HFF-Myc (cell line): ENCODE data around the gene MTR.
A peak's percentile ranks its signal among the peaks of the same experiment; 100 is the strongest.

Experiments
- DNase-seq: peaks from one replicate; pipeline ENCODE4 v3.0.0-alpha.2; 2011; ENCODE audit warnings: low read depth; ENCODE audit errors: extremely low read depth
- H3K4me3 ChIP-seq: replicated peaks from 2 replicates; pipeline ENCODE4 v1.5.1; 2011; ENCODE audit warnings: low read depth, mild to moderate bottlenecking, control low read depth, low read length
- CTCF ChIP-seq: IDR thresholded peaks from 2 replicates; pipeline ENCODE4 v1.5.1; 2012; ENCODE audit warnings: mild to moderate bottlenecking, low read depth, low read length, control low read depth; ENCODE audit errors: missing control alignments

MTR gene

GRCh38 chr1:236864996-236865817, 70.1 kb downstream of the MTR start:
- no peak overlapping the region for H3K4me3 ChIP-seq
- no peak for DNase-seq
- TF ChIP-seq CTCF = no peak

- no peak for DNase-seq
- no peak for TF ChIP-seq CTCF
- H3K4me3 ChIP-seq = no peak overlapping the region
Observed at GRCh38 chr1:236865818-236866155, 70.7 kb downstream of the MTR start.

GRCh38 chr1:236868625-236869467, 73.8 kb downstream of the MTR start:
- DNase-seq = no peak
- TF ChIP-seq CTCF = peak; percentile 94

GRCh38 chr1:236869911-236870310, 74.8 kb downstream of the MTR start:
- H3K4me3 ChIP-seq = no peak overlapping the region
- TF ChIP-seq CTCF = no peak
- no peak for DNase-seq

More at GRCh38 chr1:236868625-236869467, 73.8 kb downstream of the MTR start:
- no peak overlapping the region for H3K4me3 ChIP-seq

- H3K4me3 ChIP-seq = no peak overlapping the region
- no peak for DNase-seq
- no peak for TF ChIP-seq CTCF
Observed at GRCh38 chr1:236870721-236871120, 75.6 kb downstream of the MTR start.

- no peak for TF ChIP-seq CTCF
- DNase-seq = no peak
- no peak overlapping the region for H3K4me3 ChIP-seq
Observed at GRCh38 chr1:236872075-236872666, 77.1 kb downstream of the MTR start.
